Cardiac fibroblast (primary cell): ENCODE measurements around the gene RTF2.

Source experiments
- DNase-seq, 2 donors: peaks; one replicate each; pipeline versions ENCODE4 v3.0.0 to v3.0.0-alpha.2; 2010; ENCODE audit warnings: low read depth in 2 of 2
- H3K4me3 ChIP-seq, 2 donors: replicated peaks in 1 of 2; 1 replicate in 1 of 2; 2 replicates in 1 of 2; pipeline ENCODE4 v1.5.1; 2011; ENCODE audit warnings: low read depth in 2 of 2, low read length in 2 of 2, mild to moderate bottlenecking in 2 of 2, moderate library complexity in 1 of 2
- CTCF ChIP-seq: IDR thresholded peaks from one replicate; pipeline ENCODE4 v1.5.1; 2011; ENCODE audit warnings: low read depth, mild to moderate bottlenecking, low read length, inconsistent platforms

RTF2 gene

GRCh38 chr20:56429502-56429901, 38.9 kb upstream of the RTF2 start:
- no peak for TF ChIP-seq CTCF
- DNase-seq, result peak; percentile 53 to 61
- no peak overlapping the region for H3K4me3 ChIP-seq

- TF ChIP-seq CTCF, result no peak
- no peak for DNase-seq
- no peak overlapping the region for H3K4me3 ChIP-seq
These were observed 38.5 kb upstream of the RTF2 start for GRCh38 chr20:56429941-56430340.

- TF ChIP-seq CTCF, result no peak
- DNase-seq, result peak in 1 of 2 donors; percentile 31
- H3K4me3 ChIP-seq, result no peak overlapping the region
These were observed 38.0 kb upstream of the RTF2 start for GRCh38 chr20:56430461-56430860.

GRCh38 chr20:56430957-56431356, 37.5 kb upstream of the RTF2 start:
- DNase-seq, result no peak
- no peak overlapping the region for H3K4me3 ChIP-seq
- TF ChIP-seq CTCF, result no peak

- TF ChIP-seq CTCF, result no peak
- DNase-seq, result no peak
- no peak overlapping the region for H3K4me3 ChIP-seq
These were observed 37.0 kb upstream of the RTF2 start for GRCh38 chr20:56431471-56431870.

- no peak for TF ChIP-seq CTCF
These were observed 35.1 kb upstream of the RTF2 start for GRCh38 chr20:56433221-56433879.

GRCh38 chr20:56433880-56434255, 34.6 kb upstream of the RTF2 start:
- DNase-seq, result peak; percentile 76 to 92
- TF ChIP-seq CTCF, result no peak
- no peak overlapping the region for H3K4me3 ChIP-seq

More at GRCh38 chr20:56433221-56433879, 35.1 kb upstream of the RTF2 start:
- peak in 1 of 2 donors; percentile 49 for DNase-seq
- H3K4me3 ChIP-seq, result no peak overlapping the region
